ENCODE results near the gene SPRYD3. TPM values are rescaled to one million over a fixed set of nuclear protein-coding genes. Genes with fewer than 3 reads are reported as not detected.

Gene SPRYD3
- total RNA-seq, 1 donor, result 33.0 TPM

DNA sequence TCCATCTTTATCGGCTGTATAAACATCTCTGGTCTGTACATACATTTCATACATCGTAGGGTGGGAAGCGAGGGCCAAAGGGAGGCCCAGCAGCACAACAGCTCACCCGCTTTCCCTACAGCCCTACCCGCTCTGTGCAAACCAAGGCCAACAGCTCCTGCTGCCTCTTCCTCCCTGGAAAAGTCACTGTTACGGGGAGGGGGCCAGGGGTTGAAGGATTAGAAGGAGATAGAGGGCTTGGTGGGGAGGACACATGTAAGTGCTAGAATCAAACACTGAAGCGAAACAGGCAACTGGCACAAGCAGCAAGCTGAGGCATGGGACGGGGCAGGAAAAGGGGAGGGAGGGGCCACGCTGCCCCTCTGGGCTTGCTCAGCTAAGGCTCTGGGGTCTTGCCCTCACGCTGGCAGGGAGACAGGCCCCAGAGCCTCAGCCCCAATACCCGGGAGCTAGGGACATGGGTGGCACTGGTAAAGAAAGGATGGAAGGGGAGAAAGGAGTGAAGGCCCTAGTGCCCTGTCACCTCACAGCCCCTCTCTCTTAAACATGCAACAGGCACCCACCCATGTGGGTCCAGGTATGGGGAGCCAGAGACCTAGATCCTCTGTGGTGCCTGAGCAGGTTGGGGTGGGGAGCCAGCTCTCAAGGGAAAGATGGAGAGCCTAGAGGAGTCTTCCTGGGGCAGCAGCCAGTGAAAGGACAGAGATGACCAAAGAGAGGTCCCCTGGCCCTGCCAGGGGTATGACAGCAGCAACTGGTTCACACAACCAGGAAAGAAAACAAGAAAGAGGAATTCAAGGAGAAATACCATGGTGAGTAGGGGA is 14.4 kb downstream of the SPRYD3 start:
- H3K4me3 ChIP-seq (ENCODE audit: low read depth, low read length), result no peak overlapping the region
- no peak for DNase-seq (ENCODE audit: low read depth)
- TF ChIP-seq, protein P1, sequence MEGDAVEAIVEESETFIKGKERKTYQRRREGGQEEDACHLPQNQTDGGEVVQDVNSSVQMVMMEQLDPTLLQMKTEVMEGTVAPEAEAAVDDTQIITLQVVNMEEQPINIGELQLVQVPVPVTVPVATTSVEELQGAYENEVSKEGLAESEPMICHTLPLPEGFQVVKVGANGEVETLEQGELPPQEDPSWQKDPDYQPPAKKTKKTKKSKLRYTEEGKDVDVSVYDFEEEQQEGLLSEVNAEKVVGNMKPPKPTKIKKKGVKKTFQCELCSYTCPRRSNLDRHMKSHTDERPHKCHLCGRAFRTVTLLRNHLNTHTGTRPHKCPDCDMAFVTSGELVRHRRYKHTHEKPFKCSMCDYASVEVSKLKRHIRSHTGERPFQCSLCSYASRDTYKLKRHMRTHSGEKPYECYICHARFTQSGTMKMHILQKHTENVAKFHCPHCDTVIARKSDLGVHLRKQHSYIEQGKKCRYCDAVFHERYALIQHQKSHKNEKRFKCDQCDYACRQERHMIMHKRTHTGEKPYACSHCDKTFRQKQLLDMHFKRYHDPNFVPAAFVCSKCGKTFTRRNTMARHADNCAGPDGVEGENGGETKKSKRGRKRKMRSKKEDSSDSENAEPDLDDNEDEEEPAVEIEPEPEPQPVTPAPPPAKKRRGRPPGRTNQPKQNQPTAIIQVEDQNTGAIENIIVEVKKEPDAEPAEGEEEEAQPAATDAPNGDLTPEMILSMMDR (IDR thresholded peaks at IDR 0.05; ENCODE audit: insufficient read depth, low read length), result no peak

DNA sequence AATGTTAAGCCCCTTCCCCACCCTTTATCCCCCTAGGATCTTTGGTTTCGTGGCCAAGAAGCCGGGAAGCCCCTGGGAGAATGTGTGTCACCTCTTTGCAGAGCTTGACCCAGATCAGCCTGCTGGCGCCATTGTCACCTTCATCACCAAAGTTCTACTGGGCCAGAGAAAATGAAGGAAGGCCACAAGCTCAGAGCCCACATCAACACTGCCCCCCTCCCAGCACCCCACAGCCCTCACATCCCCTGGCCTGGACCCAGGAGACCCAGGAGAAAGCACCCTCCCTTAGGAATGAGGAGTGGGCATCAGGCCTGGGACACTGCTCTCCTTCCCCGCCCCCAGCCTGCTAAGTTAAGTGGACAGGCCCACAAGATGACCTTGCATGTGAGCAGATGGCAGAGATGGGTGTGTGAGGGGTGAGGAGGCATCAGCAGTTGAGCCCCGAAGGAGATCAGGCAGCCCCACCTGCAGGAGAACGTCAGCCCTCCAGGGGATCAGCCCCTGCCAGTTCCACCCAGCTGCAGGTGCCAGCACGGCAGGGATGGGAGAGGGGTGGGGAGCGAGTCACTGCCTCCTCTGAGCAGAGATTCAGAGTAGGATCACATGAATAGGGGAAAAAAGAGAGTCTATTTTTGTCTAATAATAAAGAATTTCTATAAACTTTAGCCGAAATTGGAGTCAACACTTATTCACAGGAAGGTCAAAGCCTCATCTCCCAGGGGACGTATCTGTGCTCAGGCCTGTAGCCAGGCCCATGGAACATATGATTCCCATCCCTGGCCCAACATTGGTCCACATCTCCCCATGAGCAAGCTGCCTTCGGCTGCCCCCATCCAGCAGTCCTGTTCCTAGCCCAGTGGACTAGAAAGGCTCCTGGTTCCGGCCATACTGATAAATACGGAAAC is 15.2 kb downstream of the SPRYD3 start:
- peak; percentile 95 for DNase-seq (ENCODE audit: low read depth)
- TF ChIP-seq, protein P1 (IDR thresholded peaks at IDR 0.05; ENCODE audit: insufficient read depth, low read length), result no peak
- H3K4me3 ChIP-seq (ENCODE audit: low read depth, low read length), result no peak overlapping the region

DNA sequence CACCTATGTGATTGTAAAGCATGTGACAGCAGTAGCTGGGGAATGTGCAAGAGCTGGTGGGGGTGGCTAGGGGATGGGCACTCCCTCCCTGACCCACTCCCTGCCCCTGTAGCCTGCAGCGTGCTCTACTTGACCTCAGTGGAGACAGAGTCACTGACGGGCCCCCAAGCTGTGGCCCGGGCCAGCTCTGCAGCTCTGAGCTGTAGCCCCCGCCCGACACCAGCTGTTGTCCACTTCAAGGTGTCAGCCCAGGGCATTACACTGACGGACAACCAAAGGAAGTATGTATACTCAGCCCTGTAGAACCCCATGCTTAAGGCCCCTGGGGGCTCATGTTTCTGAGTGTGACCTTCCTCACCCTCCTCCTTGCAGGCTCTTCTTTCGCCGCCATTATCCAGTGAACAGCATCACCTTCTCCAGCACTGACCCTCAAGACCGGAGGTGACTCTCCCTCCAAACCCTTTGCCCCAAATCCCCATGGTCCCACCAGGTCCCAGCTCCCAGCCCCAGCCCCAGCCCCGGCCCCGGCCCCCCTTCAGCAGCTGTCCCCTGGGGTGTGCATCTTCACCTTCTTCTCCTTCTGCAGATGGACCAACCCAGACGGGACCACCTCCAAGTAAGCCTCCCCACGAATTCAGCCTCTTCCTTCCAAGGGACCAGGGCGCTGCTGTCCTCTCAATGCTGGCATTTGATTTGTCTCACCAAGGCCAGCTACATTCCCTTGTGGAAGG is 16.0 kb downstream of the SPRYD3 start:
- DNase-seq (ENCODE audit: low read depth), result no peak
- TF ChIP-seq, protein P1 (IDR thresholded peaks at IDR 0.05; ENCODE audit: insufficient read depth, low read length), result no peak
- H3K4me3 ChIP-seq (ENCODE audit: low read depth, low read length), result no peak overlapping the region

DNA sequence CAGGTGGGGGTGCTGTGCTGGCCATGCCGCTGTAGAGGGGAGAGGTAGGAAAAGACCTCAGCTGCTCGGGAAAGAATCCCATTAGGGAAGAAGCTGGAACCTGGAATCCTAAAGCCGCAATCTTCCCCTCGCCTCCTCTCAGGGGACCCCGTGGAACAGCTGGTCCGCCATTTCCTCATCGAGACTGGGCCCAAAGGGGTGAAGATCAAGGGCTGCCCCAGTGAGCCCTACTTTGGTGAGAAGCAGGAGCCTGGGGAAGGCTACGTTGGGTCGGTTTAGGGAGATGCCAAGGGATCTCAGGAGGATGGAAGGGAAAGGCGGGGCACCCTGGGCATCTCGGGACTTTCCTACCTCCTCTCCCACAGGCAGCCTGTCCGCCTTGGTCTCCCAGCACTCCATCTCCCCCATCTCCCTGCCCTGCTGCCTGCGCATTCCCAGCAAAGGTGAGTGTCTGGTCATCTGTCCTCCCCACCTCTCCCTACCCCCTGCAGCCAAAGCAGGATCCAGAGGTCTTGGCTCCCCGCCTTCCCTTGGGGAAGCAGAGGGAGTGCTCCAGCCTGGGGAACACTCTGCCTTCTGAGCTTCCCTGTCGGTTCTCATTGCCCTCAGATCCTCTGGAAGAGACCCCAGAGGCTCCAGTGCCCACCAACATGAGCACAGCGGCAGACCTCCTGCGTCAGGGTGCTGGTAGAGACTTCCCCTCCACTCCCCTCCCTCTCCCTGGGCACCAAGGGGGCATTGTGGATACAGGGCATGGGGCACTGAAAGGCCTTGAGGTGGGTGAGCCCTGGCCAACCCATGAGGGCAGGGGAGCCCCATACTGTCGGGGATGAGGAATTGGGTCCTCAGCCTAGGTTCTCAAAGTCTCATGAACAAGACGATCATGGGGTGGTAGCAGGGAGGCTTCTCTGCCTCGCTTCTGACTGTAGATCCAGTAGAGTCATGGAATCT is 16.9 kb downstream of the SPRYD3 start:
- TF ChIP-seq, protein P1 (IDR thresholded peaks at IDR 0.05; ENCODE audit: insufficient read depth, low read length), result no peak
- H3K4me3 ChIP-seq (ENCODE audit: low read depth, low read length), result no peak overlapping the region
- DNase-seq (ENCODE audit: low read depth), result no peak

DNA sequence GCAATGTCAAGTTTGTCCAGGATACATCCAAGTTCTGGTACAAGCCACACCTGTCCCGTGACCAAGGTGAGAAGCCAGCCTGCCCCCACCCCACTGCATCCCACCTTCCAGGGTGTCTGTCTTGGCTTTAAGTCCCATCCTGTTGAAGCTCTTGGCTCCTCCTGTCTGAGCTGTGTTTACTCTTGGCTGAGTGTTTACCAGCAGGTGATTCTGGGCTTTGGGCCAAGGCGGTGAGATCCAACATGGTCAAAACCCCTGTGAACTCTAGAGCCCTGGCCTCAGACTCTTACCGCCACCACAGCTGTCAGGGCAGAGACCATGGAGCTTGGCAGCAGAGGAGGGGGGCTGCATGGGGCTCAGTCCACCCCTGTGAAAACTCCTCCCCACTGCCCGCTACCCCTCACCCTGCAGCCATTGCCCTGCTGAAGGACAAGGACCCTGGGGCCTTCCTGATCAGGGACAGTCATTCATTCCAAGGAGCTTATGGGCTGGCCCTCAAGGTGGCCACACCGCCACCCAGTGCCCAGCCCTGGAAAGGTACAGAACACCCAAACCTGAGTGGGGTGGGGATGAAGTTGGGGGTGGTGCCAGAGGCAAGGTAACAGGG is 17.7 kb downstream of the SPRYD3 start:
- TF ChIP-seq, protein P1 (IDR thresholded peaks at IDR 0.05; ENCODE audit: insufficient read depth, low read length), result peak; percentile 10
- H3K4me3 ChIP-seq (ENCODE audit: low read depth, low read length), result no peak overlapping the region
- DNase-seq (ENCODE audit: low read depth), result no peak
